Effector CD8-positive, alpha-beta T cell (primary cell): ENCODE data around the gene TNS3.

Source experiments
- DNase-seq: peaks from one replicate; lab custom pipeline; 2025; lab: John Stamatoyannopoulos, UW

Gene TNS3

GRCh38 chr7:47485640-47486435 is 96.1 kb downstream of the TNS3 start:
- no peak for DNase-seq

- no peak for DNase-seq
These were observed 96.8 kb downstream of the TNS3 start for GRCh38 chr7:47484923-47485639.

- DNase-seq, result no peak
These were observed 97.5 kb downstream of the TNS3 start for GRCh38 chr7:47484457-47484856.

GRCh38 chr7:47483604-47484273 is 98.2 kb downstream of the TNS3 start:
- DNase-seq, result no peak

- no peak for DNase-seq
These were observed 99.7 kb downstream of the TNS3 start for GRCh38 chr7:47482013-47482875.

- DNase-seq, result no peak
These were observed 100.3 kb downstream of the TNS3 start for GRCh38 chr7:47481541-47482012.

GRCh38 chr7:47480576-47481538 is 101.1 kb downstream of the TNS3 start:
- no peak for DNase-seq

GRCh38 chr7:47479821-47480575 is 101.9 kb downstream of the TNS3 start:
- no peak for DNase-seq

GRCh38 chr7:47478926-47479711 is 102.8 kb downstream of the TNS3 start:
- no peak for DNase-seq

- DNase-seq, result no peak
These were observed 103.9 kb downstream of the TNS3 start for GRCh38 chr7:47478017-47478344.

GRCh38 chr7:47477191-47478016 is 104.5 kb downstream of the TNS3 start:
- no peak for DNase-seq

- no peak for DNase-seq
These were observed 106.1 kb downstream of the TNS3 start for GRCh38 chr7:47475880-47476227.

GRCh38 chr7:47474937-47475879 is 106.7 kb downstream of the TNS3 start:
- DNase-seq, result no peak

- DNase-seq, result no peak
These were observed 107.5 kb downstream of the TNS3 start for GRCh38 chr7:47474211-47474936.

- DNase-seq, result no peak
These were observed 108.3 kb downstream of the TNS3 start for GRCh38 chr7:47473499-47474210.
